K562 (cell line): ENCODE measurements around the gene RETREG2. TPM values are rescaled to one million over a fixed set of nuclear protein-coding genes. Genes with fewer than 3 reads are reported as not detected.

Experiments
- ARID4B ChIP-seq: sonication (generic); formaldehyde crosslinking; IDR thresholded peaks from 2 replicates; pipeline ENCODE4 v1.8.0; 2022; ENCODE audit warnings: mild to moderate bottlenecking, missing genetic modification reagents
- HNRNPH1 ChIP-seq: fragments of 200-400 bp; formaldehyde crosslinking; optimal IDR thresholded peaks from 2 replicates; pipeline ENCODE3; 2017; ENCODE audit warnings: low read depth, mild to moderate bottlenecking, low read length, moderate library complexity
- ZBTB40 ChIP-seq, 2 experiments: fragments of 450-650 bp in 1 of 2; sonication (generic) in 1 of 2; formaldehyde crosslinking in 1 of 2; IDR thresholded peaks; 2 replicates each; pipeline versions ENCODE4 v1.7.1 to v1.9.0; 2016 to 2022; ENCODE audit warnings: inconsistent platforms in 1 of 2, mild to moderate bottlenecking in 1 of 2, missing genetic modification reagents in 1 of 2
- polyA plus RNA-seq, 8 experiments: library from polyadenylated mRNA; depleted of rRNA in 4 of 8; stranded (reverse) in 5 of 8; unstranded in 3 of 8; fragments of >200 nt; fragmentation: Nextera tagmentation in 2 of 8; fragmentation: Illumina TruSeq in 1 of 8; extraction: Ambion mirVana in 2 of 8; extraction: Trizol in 1 of 8; gene quantifications; 2 replicates each; pipeline versions ENCODE4 v1.2.1 to v1.2.3, GENCODE V29; 2011 to 2014; ENCODE audit warnings: inconsistent platforms in 1 of 8, missing spikeins in 1 of 8
- total RNA-seq, 7 experiments: library from RNA; depleted of rRNA in 6 of 7; stranded (reverse); fragments of >200 nt in 6 of 7; fragmentation: Illumina TruSeq in 2 of 7; extraction: Trizol in 2 of 7; gene quantifications; 2 replicates each; pipeline versions ENCODE4 v1.2.1 to v1.2.3, GENCODE V29; 2011 to 2021; ENCODE audit warnings: low replicate concordance in 1 of 7

Gene RETREG2
- total and polyA plus RNA-seq, 9 of the 15 experiments (the other 6 are each of a cell fraction or from before 2014, with no cell fraction given), result 4.9 to 40.1 (median 19.2) TPM

GRCh38 chr2:219207134-219207883 lies 29.2 kb downstream of the RETREG2 start (continued):
- TF ChIP-seq ARID4B (CRISPR knock-in tag) (no peak), HNRNPH1 (no peak), ZBTB40 (IDR thresholded peaks at IDR 0.05) (no peak), ZBTB40 (CRISPR knock-in tag; IDR thresholded peaks at IDR 0.05) (no peak)
